ENCODE measurements around the gene SSC4D.

SSC4D gene

GRCh38 chr7:76351372-76351771 lies 58.1 kb downstream of the SSC4D start:
- DNase-seq = no peak

- no peak for DNase-seq
Observed at GRCh38 chr7:76349313-76349885, 60.1 kb downstream of the SSC4D start.

GRCh38 chr7:76347710-76348109 lies 61.8 kb downstream of the SSC4D start:
- DNase-seq = no peak

GRCh38 chr7:76346778-76347177 lies 62.7 kb downstream of the SSC4D start:
- no peak for DNase-seq

GRCh38 chr7:76346097-76346496 lies 63.4 kb downstream of the SSC4D start:
- DNase-seq = no peak

GRCh38 chr7:76343931-76344321 lies 65.6 kb downstream of the SSC4D start:
- no peak for DNase-seq

GRCh38 chr7:76343294-76343930 lies 66.1 kb downstream of the SSC4D start:
- DNase-seq = no peak

GRCh38 chr7:76342222-76342621 lies 67.3 kb downstream of the SSC4D start:
- no peak for DNase-seq

GRCh38 chr7:76340617-76341131 lies 68.8 kb downstream of the SSC4D start:
- DNase-seq = no peak

Data from NCI-H2029 (cell line).